ENCODE results near the gene RAB40B. TPM values are rescaled to one million over a fixed set of nuclear protein-coding genes. Genes with fewer than 3 reads are reported as not detected.

The RAB40B gene
- total and polyA plus RNA-seq, 2 of the 13 experiments (the other 11 are each of a cell fraction or from before 2014, with no cell fraction given) = 6.2 to 6.5 TPM

DNA sequence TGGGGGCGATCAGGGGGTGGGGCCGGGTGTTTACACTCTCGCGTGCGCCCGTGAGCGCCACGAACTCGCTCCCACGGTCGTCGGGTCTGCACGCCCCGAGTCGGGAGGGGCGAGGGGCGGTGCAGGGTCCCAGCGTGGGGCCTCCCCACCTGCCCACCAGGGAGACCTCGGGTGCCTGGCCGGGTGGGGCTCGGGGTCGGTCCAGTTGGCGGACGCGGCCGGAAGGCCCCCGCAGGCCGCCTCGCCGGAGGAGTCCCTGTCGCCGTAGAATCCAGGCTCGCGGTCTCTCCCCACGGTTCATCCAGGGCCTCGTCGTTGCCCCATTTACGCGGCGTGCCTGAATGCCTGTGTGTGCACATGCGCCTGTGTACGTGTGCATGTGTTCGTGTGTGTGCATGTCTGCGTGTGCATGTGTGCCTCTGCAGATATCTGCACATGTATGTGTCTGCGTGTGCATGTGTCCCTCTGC lies 510 bp upstream of the RAB40B start (continued):
- TF ChIP-seq, protein P1, sequence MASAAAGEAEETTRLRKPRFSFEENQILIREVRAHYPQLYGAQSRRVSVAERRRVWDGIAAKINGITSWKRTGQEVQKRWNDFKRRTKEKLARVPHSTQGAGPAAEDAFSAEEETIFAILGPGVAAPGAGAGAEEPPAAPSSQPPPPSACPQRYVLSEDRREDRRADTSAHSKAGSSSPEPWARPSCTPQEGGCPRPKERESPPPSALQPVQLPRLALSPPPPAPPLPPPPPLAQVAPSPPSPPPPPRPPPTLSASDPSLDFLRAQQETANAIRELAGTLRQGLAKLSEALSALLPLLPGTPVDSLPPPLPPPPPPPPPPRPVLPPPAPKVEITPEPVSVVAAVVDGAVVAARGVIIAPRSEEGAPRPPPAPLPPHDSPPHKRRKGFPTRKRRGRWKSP (CRISPR knock-in tag; IDR thresholded peaks at IDR 0.05) = 0 out of 2 replicates have a peak, but pooled peaks have one; percentile 18
- TF ChIP-seq, protein P2, sequence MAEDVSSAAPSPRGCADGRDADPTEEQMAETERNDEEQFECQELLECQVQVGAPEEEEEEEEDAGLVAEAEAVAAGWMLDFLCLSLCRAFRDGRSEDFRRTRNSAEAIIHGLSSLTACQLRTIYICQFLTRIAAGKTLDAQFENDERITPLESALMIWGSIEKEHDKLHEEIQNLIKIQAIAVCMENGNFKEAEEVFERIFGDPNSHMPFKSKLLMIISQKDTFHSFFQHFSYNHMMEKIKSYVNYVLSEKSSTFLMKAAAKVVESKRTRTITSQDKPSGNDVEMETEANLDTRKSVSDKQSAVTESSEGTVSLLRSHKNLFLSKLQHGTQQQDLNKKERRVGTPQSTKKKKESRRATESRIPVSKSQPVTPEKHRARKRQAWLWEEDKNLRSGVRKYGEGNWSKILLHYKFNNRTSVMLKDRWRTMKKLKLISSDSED (CRISPR knock-in tag; IDR thresholded peaks at IDR 0.05) = 0 out of 2 replicates have a peak, but pooled peaks have one; percentile 28
- TF ChIP-seq, protein P3, sequence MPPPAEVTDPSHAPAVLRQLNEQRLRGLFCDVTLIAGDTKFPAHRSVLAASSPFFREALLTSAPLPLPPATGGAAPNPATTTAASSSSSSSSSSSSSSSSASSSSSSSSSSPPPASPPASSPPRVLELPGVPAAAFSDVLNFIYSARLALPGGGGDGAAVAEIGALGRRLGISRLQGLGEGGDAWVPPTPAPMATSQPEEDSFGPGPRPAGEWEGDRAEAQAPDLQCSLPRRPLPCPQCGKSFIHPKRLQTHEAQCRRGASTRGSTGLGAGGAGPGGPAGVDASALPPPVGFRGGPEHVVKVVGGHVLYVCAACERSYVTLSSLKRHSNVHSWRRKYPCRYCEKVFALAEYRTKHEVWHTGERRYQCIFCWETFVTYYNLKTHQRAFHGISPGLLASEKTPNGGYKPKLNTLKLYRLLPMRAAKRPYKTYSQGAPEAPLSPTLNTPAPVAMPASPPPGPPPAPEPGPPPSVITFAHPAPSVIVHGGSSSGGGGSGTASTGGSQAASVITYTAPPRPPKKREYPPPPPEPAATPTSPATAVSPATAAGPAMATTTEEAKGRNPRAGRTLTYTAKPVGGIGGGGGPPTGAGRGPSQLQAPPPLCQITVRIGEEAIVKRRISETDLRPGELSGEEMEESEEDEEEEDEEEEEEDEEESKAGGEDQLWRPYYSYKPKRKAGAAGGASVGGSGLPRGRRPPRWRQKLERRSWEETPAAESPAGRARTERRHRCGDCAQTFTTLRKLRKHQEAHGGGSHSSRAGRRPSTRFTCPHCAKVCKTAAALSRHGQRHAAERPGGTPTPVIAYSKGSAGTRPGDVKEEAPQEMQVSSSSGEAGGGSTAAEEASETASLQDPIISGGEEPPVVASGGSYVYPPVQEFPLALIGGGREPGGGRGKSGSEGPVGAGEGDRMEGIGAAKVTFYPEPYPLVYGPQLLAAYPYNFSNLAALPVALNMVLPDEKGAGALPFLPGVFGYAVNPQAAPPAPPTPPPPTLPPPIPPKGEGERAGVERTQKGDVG (CRISPR knock-in tag; IDR thresholded peaks at IDR 0.05; ENCODE audit: borderline replicate concordance) = peak; percentile 35; the same call in 1 of the 2 replicates
- TF ChIP-seq, protein P4, sequence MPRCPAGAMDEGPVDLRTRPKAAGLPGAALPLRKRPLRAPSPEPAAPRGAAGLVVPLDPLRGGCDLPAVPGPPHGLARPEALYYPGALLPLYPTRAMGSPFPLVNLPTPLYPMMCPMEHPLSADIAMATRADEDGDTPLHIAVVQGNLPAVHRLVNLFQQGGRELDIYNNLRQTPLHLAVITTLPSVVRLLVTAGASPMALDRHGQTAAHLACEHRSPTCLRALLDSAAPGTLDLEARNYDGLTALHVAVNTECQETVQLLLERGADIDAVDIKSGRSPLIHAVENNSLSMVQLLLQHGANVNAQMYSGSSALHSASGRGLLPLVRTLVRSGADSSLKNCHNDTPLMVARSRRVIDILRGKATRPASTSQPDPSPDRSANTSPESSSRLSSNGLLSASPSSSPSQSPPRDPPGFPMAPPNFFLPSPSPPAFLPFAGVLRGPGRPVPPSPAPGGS (CRISPR knock-in tag; IDR thresholded peaks at IDR 0.05) = no peak
- TF ChIP-seq KLF13 (CRISPR knock-in tag; IDR thresholded peaks at IDR 0.05) (0 out of 2 replicates have a peak, but pooled peaks have one; percentile 79), ZNF614 (CRISPR knock-in tag; IDR thresholded peaks at IDR 0.05; ENCODE audit: borderline replicate concordance) (0 out of 2 replicates have a peak, but pooled peaks have one; percentile 37), CHD2 (IDR thresholded peaks at IDR 0.05; ENCODE audit: low read depth, low read length) (peak; percentile 76), ZNF3 (CRISPR knock-in tag; IDR thresholded peaks at IDR 0.05) (no peak), ZNF878 (CRISPR knock-in tag; IDR thresholded peaks at IDR 0.05) (no peak), NFE2 (CRISPR knock-in tag; IDR thresholded peaks at IDR 0.05) (no peak), RFX5 (IDR thresholded peaks at IDR 0.05; ENCODE audit: low read depth, low read length) (no peak), SNRNP70 (IDR thresholded peaks at IDR 0.05; ENCODE audit: low read depth, low read length) (no peak), ZNF660 (CRISPR knock-in tag; IDR thresholded peaks at IDR 0.05; ENCODE audit: borderline replicate concordance, low read depth) (no peak), ZNF782 (CRISPR knock-in tag; IDR thresholded peaks at IDR 0.05; ENCODE audit: borderline replicate concordance) (no peak), ZNF563 (CRISPR knock-in tag; IDR thresholded peaks at IDR 0.05) (peak; percentile 60; the same call in 1 of the 2 replicates)
- TF ChIP-seq, protein P5, sequence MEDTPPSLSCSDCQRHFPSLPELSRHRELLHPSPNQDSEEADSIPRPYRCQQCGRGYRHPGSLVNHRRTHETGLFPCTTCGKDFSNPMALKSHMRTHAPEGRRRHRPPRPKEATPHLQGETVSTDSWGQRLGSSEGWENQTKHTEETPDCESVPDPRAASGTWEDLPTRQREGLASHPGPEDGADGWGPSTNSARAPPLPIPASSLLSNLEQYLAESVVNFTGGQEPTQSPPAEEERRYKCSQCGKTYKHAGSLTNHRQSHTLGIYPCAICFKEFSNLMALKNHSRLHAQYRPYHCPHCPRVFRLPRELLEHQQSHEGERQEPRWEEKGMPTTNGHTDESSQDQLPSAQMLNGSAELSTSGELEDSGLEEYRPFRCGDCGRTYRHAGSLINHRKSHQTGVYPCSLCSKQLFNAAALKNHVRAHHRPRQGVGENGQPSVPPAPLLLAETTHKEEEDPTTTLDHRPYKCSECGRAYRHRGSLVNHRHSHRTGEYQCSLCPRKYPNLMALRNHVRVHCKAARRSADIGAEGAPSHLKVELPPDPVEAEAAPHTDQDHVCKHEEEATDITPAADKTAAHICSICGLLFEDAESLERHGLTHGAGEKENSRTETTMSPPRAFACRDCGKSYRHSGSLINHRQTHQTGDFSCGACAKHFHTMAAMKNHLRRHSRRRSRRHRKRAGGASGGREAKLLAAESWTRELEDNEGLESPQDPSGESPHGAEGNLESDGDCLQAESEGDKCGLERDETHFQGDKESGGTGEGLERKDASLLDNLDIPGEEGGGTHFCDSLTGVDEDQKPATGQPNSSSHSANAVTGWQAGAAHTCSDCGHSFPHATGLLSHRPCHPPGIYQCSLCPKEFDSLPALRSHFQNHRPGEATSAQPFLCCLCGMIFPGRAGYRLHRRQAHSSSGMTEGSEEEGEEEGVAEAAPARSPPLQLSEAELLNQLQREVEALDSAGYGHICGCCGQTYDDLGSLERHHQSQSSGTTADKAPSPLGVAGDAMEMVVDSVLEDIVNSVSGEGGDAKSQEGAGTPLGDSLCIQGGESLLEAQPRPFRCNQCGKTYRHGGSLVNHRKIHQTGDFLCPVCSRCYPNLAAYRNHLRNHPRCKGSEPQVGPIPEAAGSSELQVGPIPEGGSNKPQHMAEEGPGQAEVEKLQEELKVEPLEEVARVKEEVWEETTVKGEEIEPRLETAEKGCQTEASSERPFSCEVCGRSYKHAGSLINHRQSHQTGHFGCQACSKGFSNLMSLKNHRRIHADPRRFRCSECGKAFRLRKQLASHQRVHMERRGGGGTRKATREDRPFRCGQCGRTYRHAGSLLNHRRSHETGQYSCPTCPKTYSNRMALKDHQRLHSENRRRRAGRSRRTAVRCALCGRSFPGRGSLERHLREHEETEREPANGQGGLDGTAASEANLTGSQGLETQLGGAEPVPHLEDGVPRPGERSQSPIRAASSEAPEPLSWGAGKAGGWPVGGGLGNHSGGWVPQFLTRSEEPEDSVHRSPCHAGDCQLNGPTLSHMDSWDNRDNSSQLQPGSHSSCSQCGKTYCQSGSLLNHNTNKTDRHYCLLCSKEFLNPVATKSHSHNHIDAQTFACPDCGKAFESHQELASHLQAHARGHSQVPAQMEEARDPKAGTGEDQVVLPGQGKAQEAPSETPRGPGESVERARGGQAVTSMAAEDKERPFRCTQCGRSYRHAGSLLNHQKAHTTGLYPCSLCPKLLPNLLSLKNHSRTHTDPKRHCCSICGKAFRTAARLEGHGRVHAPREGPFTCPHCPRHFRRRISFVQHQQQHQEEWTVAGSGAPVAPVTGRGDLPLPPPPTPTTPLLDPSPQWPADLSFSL (CRISPR knock-in tag; IDR thresholded peaks at IDR 0.05) = no peak
